ENCODE results near the gene SRRM2. TPM values are rescaled to one million over a fixed set of nuclear protein-coding genes. Genes with fewer than 3 reads are reported as not detected.

Gene SRRM2
- total and polyA plus RNA-seq, 2 experiments from 2014 or later: 321 to 592 TPM

DNA sequence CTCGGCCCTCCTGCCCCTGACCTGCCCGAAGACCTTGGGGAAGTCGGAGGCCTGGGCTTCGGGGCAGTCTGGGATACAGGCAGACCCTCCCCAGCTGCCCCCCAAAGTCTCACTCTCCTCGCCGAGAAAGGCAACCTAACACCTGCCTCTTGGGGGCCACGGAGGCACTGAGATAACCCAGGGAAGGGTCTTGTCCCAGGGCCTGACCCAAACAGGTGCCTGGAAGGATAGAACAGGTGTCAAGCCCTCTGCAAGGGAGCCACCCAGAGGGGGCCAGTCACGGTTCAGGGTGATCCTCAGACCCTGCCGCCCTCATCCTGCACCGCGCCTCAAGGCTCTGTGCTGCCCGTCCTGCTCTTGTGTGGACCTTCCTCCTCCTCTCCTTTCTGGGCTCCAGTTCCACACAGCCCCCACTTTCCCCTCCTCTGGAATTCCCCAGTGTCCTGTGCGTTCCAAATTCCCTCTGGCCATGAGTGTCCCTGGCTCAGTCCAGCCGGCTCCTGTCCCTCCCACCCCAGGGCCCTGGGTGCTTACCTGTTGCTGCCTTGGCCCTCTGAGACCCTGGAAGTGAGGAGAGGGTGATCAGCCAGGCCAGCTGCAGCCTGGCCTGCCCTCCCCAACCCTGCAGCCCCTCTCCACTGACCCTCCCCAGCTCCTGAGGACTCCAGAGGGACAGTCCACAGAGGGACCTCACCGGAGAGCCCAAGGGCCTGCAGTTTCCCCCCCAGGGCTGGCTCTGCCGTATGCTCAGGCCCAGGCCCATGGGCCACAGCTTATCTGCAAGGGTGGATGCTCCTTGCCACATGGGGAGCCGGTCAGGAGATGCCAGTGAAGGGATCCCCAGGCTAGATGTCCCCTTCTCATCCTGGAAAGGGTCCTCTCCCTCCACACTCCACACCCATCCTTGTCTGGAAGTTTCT, 36.2 kb upstream of the SRRM2 start:
- Histone ChIP-seq H3K36me3 (no peaks in the 10 kb centered on the region), H3K27ac (no peak overlapping the region), H3K4me1 (ENCODE audit: low read depth) (no peaks in the 10 kb centered on the region), H3K27me3 (no peaks in the 10 kb centered on the region), H3K4me3 (no peak overlapping the region), H3K9me3 (ENCODE audit: low read depth) (no peaks in the 10 kb centered on the region)
- TF ChIP-seq, protein P1, sequence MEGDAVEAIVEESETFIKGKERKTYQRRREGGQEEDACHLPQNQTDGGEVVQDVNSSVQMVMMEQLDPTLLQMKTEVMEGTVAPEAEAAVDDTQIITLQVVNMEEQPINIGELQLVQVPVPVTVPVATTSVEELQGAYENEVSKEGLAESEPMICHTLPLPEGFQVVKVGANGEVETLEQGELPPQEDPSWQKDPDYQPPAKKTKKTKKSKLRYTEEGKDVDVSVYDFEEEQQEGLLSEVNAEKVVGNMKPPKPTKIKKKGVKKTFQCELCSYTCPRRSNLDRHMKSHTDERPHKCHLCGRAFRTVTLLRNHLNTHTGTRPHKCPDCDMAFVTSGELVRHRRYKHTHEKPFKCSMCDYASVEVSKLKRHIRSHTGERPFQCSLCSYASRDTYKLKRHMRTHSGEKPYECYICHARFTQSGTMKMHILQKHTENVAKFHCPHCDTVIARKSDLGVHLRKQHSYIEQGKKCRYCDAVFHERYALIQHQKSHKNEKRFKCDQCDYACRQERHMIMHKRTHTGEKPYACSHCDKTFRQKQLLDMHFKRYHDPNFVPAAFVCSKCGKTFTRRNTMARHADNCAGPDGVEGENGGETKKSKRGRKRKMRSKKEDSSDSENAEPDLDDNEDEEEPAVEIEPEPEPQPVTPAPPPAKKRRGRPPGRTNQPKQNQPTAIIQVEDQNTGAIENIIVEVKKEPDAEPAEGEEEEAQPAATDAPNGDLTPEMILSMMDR (IDR thresholded peaks at IDR 0.05; ENCODE audit: low read depth, low read length): no peak
- DNase-seq (ENCODE audit: low read depth in 1 of 2, low spot score in 1 of 2): no peak

DNA sequence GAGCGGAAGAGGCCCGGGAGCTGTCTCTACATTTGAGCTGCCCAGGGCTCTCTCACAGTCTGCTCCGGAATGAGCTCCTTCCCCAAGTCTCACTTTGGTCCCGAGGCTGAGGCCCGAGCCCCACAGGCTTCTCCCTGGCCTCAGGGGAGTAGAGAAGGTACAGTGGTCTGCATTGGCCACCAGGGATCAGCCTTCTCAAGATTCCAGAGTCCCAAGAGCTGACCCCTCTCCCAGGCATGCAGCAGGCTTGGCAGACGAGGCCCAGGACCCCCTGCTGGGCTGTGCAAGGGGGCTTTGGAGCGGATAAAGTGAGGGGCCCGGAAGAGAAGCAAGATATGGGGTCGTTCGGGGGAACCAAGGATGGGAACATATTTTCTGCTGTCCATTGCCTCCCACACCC, 35.5 kb upstream of the SRRM2 start:
- H3K27me3 ChIP-seq: no peaks in the 10 kb centered on the region
- no peaks in the 10 kb centered on the region for H3K9me3 ChIP-seq (ENCODE audit: low read depth)
- no peaks in the 10 kb centered on the region for H3K36me3 ChIP-seq
- no peak for DNase-seq (ENCODE audit: low read depth in 1 of 2, low spot score in 1 of 2)
- no peak overlapping the region for H3K27ac ChIP-seq
- H3K4me1 ChIP-seq (ENCODE audit: low read depth): no peaks in the 10 kb centered on the region
- TF ChIP-seq, protein P1 (IDR thresholded peaks at IDR 0.05; ENCODE audit: low read depth, low read length): no peak
- no peak overlapping the region for H3K4me3 ChIP-seq

DNA sequence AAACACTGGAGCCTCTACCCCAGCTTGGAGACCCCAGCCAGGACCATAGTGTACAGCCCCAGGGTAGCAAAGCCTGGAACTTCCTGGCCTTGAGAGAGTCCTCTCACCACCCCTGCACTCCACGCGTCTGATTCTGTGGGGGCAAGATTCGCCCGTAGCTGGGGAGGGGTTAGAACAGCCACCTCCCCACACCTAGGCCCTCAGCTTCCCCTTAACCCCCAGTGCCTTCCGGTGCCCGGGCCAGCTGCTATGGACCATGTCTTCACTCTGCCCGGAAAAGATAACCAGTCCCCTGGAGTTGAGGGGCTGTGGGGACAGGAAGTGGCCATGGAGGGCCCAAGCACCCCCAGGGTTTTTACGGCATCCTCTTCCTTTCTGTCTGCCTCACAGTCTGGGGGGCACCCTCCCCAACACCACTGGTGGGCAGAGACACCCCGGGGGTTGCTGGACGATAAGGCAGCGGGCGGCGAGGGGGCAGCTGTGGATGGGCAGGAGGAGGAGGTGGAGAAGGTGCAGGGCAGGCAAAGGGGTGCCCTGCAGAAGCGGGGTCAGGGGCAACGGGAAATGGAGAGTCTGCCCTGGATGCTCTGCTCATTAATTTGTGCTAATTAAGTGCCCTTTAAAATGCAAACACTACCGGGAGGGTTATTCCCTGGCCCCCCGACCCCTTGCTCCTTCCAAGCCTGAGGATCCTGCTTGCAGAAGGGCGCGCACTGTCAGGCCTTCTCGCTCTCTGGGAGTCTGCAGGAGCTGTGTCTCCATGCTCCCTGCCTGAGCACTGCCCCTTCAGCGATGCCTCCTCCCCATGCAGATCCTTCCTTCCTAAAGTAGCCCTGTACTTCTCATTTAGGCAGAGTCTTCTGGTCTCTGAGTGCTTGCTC, 34.8 kb upstream of the SRRM2 start:
- H3K27ac ChIP-seq: no peak overlapping the region
- TF ChIP-seq, protein P1 (IDR thresholded peaks at IDR 0.05; ENCODE audit: low read depth, low read length): no peak
- no peak overlapping the region for H3K4me3 ChIP-seq
- no peaks in the 10 kb centered on the region for H3K9me3 ChIP-seq (ENCODE audit: low read depth)
- no peaks in the 10 kb centered on the region for H3K27me3 ChIP-seq
- H3K4me1 ChIP-seq (ENCODE audit: low read depth): no peaks in the 10 kb centered on the region
- no peak for DNase-seq (ENCODE audit: low read depth in 1 of 2, low spot score in 1 of 2)
- no peaks in the 10 kb centered on the region for H3K36me3 ChIP-seq

DNA sequence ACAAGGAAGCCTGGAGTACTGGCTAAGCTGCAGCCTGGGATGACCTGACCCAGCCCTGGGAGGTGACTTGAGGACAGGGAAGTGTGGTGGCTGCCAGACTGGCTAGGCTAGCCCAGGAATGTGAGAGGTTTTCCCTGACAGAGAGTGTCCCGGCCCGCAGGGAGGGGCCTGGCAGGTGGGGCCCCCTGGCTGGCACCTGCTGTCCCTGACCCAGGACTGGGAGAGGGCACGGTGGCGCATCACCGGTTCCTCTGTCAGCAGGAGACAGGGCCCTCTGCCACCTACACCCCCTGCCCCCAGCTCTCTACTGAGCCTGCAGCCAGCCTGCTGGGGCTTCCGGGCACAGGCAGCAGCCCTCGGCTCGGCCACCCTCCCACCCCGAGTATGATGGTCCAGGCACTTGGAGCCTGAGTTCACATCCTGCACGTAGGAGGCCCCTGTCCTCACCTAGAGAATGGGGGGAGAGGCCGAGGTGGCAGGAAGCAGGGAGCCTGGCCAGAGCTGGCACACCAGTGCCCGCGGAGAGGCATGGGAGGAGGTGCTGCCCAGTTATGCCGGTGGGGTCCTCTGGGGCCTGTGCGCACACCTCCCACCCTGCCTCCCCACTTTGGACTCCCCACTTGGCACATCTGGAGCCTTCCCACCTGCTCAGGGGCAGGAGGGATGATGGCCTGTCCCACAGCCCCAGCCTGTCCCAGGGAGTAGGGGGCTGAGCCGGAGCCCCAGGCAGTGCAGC, 32.9 kb upstream of the SRRM2 start:
- Histone ChIP-seq H3K9me3 (ENCODE audit: low read depth) (no peaks in the 10 kb centered on the region), H3K36me3 (no peaks in the 10 kb centered on the region), H3K4me3 (no peak overlapping the region)

More for the DNA sequence above, 32.9 kb upstream of the SRRM2 start:
- TF ChIP-seq, protein P1 (IDR thresholded peaks at IDR 0.05; ENCODE audit: low read depth, low read length): no peak
- Histone ChIP-seq H3K4me1 (ENCODE audit: low read depth) (no peaks in the 10 kb centered on the region), H3K27ac (no peak overlapping the region), H3K27me3 (no peaks in the 10 kb centered on the region)
- DNase-seq (ENCODE audit: low read depth in 1 of 2, low spot score in 1 of 2): no peak
